Heart left ventricle (tissue), 13 donors: ENCODE results near the gene THOC1.

ENCODE experiments used
- POLR2A ChIP-seq, 2 donors: fragments of 450-650 bp; IDR thresholded peaks; one replicate each; pipeline ENCODE4 v1.6.1; 2017; ENCODE audit warnings: antibody characterized with exemption in 2 of 2, mild to moderate bottlenecking in 2 of 2, moderate library complexity in 2 of 2
- TF ChIP-seq, protein P1 (sequence below), 12 donors: fragments of 200-600 bp; sonication (generic) in 4 of 12; IDR thresholded peaks; one replicate each; pipeline versions ENCODE4 v1.5.0 to v1.8.0; 2018 to 2022; ENCODE audit warnings: antibody characterized with exemption in 12 of 12, mild to moderate bottlenecking in 5 of 12
- donor health status: ischemic (EF 13 %, LVEDD 7.1; RV severe dilation, severe dysfunction).
- donor health status: DM: no; HTN: yes; CAD: no.
- donor health status: DM: no; HTN: no; CAD: no.
- donor health status: ischemic (EF 25% LVEDD 6.9; RV normal size, moderate dysfunction).
- donor health status: ischemic (EF 25% LVEDD 5.7; RV mildly dilated, moderate dysfunction).
- donor health status: ischemic (EF 35%, LVEDD 5.7; RV mildly dilated, moderate dysfunction).
- donor health status: nonischemic (EF 11% LVEDD 7.7; RV severe dilation, severe dysfunction).
- donor health status: DM: yes; HTN: yes; CAD: no.
- donor health status: PGD.
- donor health status: ischemic (EF 29% LVEDD 5.4; RV normal size, mild dysfunction).
- donor health status: nonischemic (EF 23%, LVEDD 6.1; RV moderate dilation, normal function).

DNA sequence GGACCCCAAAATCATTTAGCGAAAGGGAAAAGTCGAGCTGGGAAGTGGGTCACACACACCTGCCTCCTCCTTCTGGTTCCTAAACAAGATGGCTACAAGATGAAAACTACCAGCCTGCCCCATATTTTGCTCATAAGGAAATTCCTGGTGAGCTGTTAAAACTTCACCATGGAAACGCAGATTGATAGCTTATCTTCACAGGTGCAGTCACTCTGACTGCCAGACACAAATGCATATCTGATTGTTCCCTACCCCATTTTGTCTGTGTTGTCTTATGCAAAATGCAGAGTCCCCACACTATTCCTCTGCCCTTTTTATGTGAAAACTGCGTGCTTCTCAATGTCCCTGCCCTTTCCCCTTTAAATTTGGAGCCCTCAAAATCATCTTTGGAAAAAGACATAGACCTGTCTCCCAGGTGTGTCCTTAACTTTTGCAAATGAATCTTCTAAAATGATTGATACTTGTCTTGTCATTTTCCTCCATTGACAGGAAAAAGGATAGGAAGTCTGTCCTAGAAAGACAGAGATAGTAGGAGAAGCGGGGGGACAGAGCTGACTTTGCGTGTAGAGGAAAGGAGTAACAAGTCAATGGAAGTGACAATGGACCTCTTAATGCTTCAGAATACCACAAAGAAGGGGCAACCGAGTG is 38.9 kb upstream of the THOC1 start:
- TF ChIP-seq, protein P1, sequence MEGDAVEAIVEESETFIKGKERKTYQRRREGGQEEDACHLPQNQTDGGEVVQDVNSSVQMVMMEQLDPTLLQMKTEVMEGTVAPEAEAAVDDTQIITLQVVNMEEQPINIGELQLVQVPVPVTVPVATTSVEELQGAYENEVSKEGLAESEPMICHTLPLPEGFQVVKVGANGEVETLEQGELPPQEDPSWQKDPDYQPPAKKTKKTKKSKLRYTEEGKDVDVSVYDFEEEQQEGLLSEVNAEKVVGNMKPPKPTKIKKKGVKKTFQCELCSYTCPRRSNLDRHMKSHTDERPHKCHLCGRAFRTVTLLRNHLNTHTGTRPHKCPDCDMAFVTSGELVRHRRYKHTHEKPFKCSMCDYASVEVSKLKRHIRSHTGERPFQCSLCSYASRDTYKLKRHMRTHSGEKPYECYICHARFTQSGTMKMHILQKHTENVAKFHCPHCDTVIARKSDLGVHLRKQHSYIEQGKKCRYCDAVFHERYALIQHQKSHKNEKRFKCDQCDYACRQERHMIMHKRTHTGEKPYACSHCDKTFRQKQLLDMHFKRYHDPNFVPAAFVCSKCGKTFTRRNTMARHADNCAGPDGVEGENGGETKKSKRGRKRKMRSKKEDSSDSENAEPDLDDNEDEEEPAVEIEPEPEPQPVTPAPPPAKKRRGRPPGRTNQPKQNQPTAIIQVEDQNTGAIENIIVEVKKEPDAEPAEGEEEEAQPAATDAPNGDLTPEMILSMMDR (IDR thresholded peaks at IDR 0.05), result no peak
- TF ChIP-seq POLR2A (IDR thresholded peaks at IDR 0.05), result no peak
